Kidney epithelial cell (primary cell): ENCODE results near the gene UCN2. TPM values are rescaled to one million over a fixed set of nuclear protein-coding genes. Genes with fewer than 3 reads are reported as not detected.
"Not testable (repeated sequence)": the region's sequence is repeated elsewhere in the genome, so short reads cannot be mapped to it uniquely, and the experiment has no call there.

Source experiments
- DNase-seq: peaks from one replicate; pipeline ENCODE4 v3.0.0-alpha.2; 2010; ENCODE audit warnings: low read depth
- H3K27me3 ChIP-seq: 2 replicates; pipeline ENCODE4 v1.6.0; 2011; ENCODE audit warnings: low read length; ENCODE audit not compliant: control insufficient read depth, insufficient read depth
- H3K36me3 ChIP-seq: 2 replicates; pipeline ENCODE4 v1.5.1; 2011; ENCODE audit warnings: low read length; ENCODE audit not compliant: control insufficient read depth, insufficient read depth
- H3K4me3 ChIP-seq: 2 replicates; pipeline ENCODE4 v1.5.1; 2011; ENCODE audit warnings: low read depth, mild to moderate bottlenecking, control low read depth, low read length
- CTCF ChIP-seq: IDR thresholded peaks from 2 replicates; pipeline ENCODE4 v1.5.1; 2011; ENCODE audit warnings: mild to moderate bottlenecking, moderate library complexity, low read length, control low read depth, inconsistent platforms; ENCODE audit not compliant: insufficient read depth, poor library complexity, severe bottlenecking
- total RNA-seq: library from RNA; depleted of rRNA; stranded (reverse); fragments of >200 nt; gene quantifications from 2 replicates; pipeline ENCODE4 v1.2.3, GENCODE V29; 2015

Gene UCN2
- total RNA-seq, 1 donor from 2014 or later = 26.1 TPM

DNA sequence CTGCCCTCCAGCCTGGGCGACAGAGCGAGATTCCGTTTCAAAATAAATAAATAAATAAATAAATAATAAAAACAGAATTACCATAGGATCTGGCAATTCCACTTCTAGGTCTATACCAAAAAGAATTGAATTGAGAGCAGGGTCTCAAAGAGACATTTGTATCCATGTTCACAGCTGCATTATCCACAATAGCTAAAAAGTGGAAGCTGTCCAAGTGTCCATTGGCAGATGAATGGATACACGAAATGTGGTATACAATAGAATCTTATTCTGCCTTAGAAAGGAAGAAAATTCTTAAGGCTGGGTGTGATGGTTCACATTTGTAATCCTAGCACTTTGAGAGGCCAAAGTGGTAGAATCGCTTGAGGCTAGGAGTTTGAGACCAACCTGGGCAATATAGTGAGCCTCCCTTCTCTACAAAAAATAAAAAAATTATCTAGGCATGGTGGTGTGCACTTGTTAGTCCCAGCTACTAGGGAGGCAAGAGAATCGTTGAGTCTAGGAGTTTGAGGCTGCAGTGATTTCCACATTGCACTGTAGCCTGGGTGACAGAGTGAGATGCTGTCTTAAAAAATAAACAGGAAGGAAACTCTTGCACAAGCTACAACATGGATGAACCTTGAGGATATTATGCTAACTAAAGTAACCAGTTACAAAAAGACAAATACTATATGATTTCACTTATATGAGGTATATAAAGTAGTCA, 31.2 kb downstream of the UCN2 start:
- peaks cover 2% of the 10 kb centered on the region for H3K36me3 ChIP-seq
- H3K27me3 ChIP-seq = no peaks in the 10 kb centered on the region
- H3K4me3 ChIP-seq = no peak overlapping the region
- no peak for TF ChIP-seq CTCF
- no peak for DNase-seq

DNA sequence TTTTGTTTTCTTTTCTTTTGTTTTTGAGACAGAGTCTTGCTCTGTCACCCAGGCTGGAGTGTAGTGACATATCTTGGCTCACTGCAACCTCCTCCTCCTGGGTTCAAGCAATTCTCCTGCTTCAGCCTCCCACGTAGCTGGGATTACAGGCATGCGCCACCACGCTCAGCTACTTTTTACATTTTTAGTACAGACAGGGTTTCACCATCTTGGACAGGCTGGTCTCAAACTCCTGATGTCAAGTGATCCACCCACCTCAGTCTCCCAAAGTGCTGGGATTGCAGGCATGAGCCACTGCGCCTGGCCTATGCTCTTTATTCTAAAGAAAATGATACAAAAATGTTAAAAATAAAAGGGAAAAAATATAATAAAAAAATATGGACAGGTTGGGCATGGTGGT, 32.9 kb downstream of the UCN2 start:
- not testable (repeated sequence) for H3K27me3 ChIP-seq, H3K36me3 ChIP-seq, DNase-seq, H3K4me3 ChIP-seq

GRCh38 chr3:48528754-48529153, 34.8 kb downstream of the UCN2 start:
- no peaks in the 10 kb centered on the region for H3K36me3 ChIP-seq
- no peaks in the 10 kb centered on the region for H3K27me3 ChIP-seq
- no peak overlapping the region for H3K4me3 ChIP-seq
- no peak for DNase-seq
- no peak for TF ChIP-seq CTCF

DNA sequence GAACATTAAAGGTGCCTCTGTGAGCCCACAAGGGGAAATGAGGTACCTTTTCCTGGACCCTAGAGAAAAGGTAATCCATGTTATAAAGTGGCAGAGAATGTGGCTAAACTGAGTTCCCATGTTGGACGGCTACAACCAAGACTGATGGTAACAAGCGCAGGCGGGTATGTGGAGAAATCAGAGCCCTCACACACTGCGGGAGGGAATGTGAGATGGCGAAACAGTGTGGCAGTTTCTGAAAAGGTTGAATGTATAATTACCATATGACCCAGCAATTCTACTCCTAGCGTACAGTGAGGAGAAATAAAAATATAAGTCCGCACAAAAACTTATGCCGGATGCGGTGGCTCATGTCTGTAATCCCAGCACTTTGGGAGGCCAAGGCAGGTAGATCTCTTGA, 35.5 kb downstream of the UCN2 start:
- no peak for TF ChIP-seq CTCF
- no peaks in the 10 kb centered on the region for H3K36me3 ChIP-seq
- no peaks in the 10 kb centered on the region for H3K27me3 ChIP-seq
- H3K4me3 ChIP-seq = no peak overlapping the region
- no peak for DNase-seq

GRCh38 chr3:48524970-48525369, 38.6 kb downstream of the UCN2 start:
- DNase-seq = no peak
- Histone ChIP-seq H3K4me3 (no peak overlapping the region), H3K36me3 (no peaks in the 10 kb centered on the region), H3K27me3 (no peaks in the 10 kb centered on the region)
- TF ChIP-seq CTCF = no peak

DNA sequence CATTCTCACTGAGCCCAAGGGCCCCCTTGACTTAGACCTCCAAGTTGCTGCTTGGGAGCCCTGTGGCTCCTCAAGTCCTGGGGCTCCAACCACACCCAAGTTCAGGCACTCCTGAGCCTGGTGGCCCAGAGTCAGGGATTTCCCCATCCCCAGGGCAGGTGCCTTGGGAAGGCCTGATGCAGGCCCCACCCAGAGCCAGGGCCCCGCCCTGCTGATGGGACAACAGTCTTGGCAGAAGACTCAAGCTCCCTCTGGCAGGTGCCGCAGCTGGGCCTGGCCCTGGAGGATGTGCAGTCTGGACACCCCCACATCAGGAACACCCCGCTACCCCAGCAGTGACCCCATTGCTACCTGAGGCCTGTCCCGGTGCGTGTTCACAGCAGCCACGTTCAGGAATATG, 41.9 kb downstream of the UCN2 start:
- H3K36me3 ChIP-seq = no peaks in the 10 kb centered on the region
- DNase-seq = no peak
- H3K27me3 ChIP-seq = no peaks in the 10 kb centered on the region
- no peak overlapping the region for H3K4me3 ChIP-seq
- no peak for TF ChIP-seq CTCF
